HG03280 (cell line): Measurements from ENCODE around the gene FAM217B.
A peak's percentile ranks its signal among the peaks of the same experiment; 100 is the strongest.

ENCODE experiments used
- ATAC-seq: cut with Tn5 transposase; IDR thresholded peaks from one replicate; pipeline ENCODE4 v1.9.1; 2021; ENCODE audit warnings: mild to moderate bottlenecking, moderate library complexity; ENCODE audit not compliant: unreplicated experiment

FAM217B gene, protein sequence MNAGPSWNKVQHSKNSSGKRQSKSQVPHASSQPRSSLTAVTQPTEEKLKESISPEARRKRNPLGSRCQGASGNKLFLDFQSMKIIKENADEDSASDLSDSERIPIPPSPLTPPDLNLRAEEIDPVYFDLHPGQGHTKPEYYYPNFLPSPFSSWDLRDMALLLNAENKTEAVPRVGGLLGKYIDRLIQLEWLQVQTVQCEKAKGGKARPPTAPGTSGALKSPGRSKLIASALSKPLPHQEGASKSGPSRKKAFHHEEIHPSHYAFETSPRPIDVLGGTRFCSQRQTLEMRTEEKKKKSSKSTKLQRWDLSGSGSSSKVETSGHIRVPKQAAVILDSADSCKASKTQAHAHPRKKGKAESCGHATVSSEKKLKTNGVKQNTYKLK

DNA sequence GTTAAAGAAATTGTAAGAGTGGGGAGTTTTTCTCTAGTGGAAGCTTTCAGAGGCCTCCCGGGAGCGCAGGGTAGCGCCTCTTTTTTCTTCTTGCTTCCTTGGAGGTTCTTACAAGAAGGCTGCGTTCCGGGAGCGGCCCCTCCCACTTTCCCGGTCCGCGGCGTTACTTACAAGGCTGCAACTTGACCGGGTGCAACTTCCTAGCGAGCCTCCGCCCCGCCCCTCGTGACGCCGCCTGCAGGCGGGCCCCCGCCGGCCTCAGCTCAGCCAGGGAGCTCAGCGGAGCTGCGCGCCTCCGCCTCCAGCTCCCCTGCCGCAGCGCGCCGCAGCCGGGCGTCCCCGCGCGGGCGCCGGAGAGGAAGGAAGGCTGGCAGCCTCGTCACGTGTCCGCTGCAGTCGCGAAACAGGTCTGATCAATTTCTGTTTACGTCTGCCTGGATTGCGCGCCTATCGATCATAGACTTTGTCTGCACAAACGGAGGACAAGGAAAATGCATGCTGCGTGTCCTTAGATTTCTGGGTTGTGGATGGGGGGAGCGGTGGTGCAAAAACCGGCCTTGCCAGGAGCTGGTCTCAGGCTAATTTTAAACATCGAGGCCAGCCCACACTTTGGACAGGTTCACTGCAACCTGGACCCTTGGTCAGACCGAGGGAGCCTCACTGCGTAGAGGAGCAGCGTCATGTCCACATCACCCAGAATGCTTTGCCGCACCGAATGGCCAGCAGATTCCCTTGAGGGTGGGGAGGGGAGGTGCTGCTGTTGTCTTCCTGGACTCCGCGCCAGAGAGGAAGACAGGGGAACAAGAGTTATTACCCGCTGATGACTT, at the start of gene FAM217B, which contains the start of gene PPP1R3D:
FAM217B (plus strand) TSS at position 261 of the 827 bp plus-strand sequence. CDS start 3,555 bp downstream, outside the sequence.
PPP1R3D (minus strand) TSS at position 177 of the 827 bp plus-strand sequence. CDS start 374 bp downstream, outside the sequence.
- peak; percentile 93 for ATAC-seq

DNA sequence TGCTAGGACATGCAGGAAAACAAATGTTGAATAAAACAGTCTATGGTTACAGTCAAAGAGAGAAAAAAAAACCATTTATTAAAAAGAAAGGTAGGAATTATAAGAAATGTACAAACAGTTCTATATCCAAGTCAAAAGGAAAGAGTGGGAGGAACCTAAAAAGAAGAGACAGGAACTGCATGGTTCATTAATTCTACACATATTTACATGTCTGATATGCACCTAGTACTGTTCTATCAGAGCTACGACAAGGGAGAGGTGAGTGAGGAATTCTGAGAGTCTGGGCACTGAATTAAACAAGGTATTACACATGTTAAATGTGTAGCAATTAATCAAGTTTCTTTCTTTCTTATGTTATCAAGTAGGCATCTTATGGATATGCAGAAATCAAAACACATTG, 48.6 kb upstream of the FAM217B start:
- ATAC-seq: no peak

DNA sequence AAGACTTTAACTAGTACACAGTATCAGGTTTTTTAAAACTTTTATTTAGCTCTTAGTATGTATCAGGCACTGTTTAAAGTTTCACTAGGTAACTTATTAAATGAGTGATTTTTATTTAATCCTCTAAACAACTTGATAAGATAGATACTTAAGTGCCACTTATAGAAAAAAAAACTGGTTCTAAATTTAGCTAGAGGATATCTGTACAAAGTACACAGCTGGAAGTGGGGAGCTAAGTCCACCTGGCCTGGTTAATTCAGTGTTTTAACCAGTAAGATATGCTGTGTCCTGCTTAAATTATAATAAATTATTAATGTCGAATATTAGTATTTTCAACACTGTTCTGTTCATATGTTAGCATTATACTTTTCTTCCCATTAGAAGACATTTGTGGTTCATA, 44.3 kb upstream of the FAM217B start:
- no peak for ATAC-seq

DNA sequence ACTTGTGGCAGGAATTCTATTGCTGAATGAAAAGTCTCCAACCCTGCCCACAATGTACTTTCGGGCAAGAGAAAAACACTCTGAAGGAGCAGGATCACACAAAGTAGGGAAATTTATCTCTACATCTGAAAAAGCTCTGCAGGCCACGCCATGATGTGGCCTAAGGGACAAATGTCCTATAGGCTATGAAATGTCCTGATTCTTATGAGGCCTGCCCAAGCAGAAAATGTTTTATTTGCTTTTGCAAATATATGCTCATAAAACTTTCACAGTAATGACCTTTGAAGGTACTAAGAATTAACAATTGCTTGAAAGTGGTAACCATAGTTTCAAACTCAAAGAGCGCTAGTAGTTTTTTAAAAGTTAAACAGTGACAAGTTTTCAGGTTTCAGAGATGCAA, 37.7 kb upstream of the FAM217B start:
- ATAC-seq: no peak

DNA sequence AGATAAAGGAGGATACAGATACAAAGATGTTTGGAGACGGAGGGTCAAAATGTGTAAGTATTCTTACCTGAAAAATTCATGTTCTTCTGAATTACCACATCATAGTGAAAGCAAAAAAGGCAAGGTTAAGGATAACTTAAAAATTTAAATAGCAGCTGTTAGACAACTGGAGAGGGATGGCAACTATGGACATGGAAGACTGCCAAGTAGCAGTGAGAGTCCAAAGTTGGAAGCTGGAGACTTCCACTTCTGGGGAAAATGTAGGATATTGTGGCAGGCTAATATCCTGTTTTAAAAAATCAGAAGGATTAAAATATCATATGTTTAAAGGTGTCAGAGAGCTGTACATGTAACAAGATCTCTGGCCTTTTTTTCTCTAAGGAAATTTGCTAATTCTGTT, 36.6 kb upstream of the FAM217B start:
- ATAC-seq: no peak

DNA sequence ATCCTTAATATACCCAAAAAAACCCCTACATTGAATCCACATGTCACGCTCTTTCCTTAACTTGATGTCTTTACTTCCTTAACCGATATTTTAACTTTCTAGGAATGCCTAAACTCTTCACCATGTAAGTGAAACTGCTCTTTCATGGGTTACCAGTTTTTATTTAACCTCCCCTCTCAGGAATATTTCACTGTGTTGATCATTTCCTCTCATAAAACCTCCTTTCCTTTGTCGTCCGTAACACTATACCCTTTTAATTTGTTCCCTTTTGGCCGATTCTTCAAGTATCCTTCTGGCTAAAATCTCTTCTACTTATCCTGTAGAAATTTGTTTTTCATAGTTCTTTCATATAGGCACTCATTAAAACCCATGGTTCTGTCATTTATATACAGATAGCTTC, 31.3 kb upstream of the FAM217B start:
- no peak for ATAC-seq

DNA sequence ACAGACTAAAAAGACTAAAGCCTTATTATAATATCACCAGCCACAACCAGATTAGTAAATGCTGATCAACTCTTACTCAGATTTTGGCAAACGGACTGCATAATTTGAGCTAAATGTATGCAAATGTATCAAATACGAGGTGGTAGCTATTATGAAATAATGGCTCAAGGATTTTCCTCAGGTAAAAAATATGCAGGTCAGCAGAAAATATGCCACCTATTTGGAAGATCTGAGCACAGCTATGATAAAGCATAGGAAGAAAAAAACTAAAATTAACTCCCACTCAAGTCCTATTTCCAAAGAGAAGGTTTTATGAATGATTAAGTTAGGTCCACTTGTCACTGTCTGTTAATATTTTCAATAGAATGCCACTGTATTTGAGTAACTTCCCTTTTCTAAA, 29.1 kb upstream of the FAM217B start:
- ATAC-seq: no peak

DNA sequence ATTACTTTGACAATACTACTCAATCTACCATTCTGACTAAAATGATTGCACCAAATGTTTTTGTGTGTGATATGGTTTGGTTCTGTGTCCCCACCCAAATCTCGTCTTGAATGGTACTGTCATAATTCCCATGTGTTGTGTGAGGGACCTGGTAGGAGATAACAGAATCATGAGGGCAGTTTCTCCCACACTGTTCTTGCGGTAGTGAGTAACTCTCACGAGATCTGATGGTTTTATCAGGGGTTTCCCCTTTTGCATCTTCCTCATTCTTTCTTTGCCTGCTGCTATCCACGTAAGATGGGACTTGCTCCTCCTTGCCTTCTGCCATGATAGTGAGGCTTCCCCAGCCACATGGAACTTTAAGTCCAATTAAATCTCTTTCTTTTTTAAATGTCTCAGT, 27.6 kb upstream of the FAM217B start:
- ATAC-seq: no peak

DNA sequence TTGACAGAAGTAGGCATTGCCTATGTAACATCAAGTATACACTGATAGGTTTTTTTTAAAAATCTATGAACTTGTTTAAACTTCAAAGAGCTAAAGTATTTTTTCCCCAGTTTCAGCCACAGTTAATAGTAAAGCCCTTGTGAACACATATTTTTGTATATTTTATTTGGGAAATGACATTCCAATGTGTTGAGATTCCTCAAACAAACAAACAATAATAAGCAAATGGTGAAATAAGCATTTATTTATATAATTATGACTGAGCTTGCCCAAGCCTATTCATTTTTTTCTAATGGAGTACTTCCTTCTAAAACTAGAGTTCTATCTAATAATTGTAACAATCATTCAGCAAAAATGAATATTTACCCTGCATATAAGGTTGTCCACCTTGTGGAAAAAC, 19.2 kb upstream of the FAM217B start:
- no peak for ATAC-seq

DNA sequence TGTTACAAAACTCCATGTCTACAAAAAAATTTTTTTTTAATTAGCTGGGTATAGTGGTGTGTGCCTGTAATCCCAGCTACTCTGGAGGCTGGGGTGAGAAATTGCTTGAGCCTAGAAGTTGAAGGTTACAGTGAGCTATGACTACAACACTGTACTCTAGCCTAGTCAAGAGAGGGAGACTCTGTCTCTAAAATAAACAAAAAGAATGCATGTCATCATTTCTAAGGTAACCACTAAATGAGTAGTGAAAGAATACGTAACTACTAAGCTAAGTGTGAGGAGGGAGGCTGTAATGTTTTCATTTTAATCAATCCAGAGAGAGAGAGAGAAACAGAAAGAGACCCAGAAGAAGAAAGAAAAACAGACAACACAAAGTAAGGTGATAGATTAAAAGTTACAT, 16.7 kb upstream of the FAM217B start:
- no peak for ATAC-seq

DNA sequence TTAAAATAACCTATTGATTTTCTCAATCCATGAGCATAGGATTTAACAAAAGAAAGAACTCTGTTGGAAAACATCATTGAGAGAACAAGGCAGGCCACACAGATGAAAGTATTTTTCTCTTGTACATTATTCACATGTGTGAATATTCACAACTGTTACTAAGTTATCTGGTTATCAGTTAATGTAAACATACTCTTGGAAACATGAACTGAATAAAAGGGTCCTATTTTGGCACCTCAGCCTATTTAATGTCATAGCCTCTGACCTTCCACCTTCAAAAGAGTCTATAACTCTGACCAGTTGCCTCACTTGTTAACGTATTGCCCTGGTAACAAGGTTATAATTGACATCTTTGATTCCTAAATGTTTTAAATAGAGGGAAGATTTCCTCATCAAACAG, 14.8 kb upstream of the FAM217B start:
- ATAC-seq: no peak

DNA sequence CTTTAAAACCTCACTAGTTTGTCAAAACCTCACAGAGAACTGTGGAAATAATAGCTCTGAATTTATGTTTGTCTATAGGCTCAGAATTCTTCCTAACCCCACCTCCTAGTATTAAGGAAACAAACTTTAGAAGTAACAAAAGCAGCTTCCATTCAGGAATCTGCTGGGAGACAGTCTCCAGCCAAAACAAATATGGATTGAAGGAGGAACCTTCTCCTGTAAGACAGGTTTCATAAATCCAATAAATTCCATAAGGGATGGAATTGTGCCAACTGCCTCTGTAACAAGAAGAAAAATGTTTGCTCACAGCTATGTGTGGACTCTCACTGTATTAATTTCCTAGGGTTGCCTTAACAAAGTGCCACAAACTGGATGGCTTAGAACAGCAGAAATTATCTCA, 14.3 kb upstream of the FAM217B start:
- ATAC-seq: no peak

DNA sequence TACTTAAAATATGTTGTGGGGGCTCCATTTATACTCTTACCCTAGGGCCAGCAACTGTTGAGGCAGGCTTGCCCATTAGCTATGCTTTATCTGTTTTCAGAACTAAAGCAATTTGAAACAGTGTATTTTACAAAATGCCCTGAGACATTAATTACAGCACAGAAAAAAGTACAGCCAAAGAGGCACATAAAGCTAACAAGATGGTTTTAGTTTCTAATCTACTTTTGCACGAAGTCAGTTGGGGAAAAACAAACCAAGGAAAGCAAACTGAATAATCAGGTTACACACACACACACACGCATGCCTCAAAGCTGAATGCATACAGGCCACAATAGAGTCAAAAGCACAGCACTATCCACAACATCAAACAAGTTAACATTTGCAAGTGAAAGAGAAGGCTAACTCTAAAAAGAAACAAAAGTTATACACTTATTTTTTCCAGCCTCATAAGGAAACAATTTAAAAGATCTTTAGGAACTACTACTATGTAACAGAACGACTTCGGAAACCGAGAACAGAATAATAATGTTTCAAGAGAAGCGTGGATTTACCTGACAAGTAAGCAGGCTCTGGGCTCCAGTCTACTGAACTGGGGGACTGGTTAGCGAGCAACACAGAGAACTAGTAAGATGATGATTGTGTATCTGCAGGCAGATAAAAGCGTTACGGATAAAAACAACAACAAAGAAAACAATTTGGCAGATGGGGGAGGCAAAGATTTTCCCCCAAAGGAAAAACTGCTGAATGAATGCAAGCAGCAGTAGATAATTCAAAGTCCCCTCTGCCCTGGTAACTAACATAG, 8.5 kb upstream of the FAM217B start:
- ATAC-seq: no peak

DNA sequence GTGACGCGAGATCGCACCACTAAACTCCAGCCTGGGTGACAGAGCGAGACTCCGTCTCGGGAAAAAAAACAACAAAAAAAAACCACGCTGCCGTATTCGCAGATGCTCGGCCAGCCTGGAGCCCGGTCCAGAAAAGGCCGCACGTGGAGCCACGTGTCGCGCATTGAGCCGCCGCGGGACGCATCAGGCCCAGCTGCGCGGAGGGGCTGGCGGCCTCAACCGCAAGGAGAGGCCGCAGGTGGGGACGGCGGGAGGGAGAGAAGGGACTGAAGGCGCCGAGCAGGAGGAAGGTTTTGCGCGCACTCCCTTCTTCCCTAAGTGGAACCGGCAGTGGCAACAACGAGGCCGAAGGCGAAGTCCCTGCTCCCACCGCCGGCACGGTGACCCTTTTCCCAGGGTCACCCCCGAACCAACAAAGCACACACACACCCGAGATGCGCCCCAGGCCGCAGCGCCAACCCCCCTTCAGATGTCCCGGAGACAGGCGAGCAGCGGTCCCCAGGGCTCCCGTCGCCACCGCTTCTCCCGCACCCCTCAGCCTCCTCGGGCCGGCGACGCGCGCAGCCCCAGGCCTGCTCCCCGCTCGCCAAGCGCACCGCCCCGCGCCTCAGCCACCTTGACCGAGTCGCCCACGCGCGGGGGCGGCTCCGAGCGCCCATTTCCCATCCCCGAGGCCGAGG, 7.4 kb upstream of the FAM217B start:
- ATAC-seq: no peak

DNA sequence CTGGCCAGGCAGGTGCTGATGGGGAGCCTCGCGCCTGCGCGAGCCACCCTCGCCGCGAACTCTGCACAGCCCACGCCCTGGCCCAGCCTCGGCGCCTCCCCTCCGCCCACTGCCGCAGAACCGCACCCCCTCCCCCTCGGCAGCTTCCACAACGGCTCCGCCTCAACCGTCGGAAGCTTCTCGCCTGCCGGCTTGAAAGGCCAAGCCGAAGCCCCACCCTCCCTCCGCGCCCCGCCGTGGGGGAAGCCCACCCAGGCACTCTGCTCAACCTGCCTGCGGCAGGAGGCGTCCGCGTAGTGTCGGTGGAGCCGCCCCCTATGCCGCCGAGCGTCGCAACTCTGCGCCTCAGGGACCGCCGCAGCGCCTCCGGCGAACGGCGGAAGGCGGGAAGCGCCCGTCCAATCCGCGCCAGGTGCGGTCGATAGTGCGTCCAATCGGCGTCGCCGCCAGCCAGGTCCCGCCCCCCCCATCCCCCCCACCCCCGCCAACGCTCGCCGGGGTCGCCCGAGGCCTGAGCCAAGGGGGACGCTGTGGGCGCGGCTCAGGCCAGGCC, 6.8 kb upstream of the FAM217B start, which contains the start of gene SYCP2:
SYCP2 (minus strand) TSS at position 342 of the 553 bp plus-strand sequence. CDS start 11,224 bp downstream, outside the sequence.
- ATAC-seq: peak; percentile 6

DNA sequence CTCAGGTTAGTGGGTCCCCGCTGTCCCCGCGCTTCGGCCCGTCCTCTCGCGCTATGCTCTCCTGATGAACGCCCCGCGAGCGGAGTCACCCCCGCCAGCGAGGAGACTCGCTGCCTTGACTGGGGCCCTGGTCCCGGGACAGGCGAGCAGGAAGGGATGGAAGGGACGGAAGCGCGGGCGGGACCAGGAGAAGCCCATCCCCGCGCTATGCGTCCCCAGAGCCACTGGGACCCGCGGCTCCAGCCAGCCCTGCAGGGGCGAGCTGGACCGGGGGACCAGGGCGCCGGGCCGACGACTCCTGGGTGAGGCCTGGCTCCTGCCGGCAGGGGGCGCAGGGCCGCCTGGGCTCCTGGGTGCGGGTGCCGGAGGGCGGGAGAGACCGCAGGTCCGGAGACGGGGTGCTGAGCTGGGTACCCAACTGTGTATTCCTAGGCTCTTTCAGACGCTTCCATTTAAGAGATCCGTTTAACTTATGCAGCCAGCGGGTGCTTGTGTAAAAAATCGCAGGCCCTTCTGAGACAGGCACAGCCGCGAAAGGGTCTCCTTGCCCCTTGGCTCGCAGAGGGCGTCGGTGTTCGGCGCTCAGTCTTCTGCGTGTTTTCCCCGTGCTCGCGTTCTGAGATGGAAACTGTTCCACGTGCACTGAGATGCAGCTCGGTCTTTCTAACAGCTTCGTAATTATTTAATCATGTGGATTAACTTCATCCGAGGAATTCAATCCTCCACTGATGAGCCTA, 6.2 kb upstream of the FAM217B start:
- ATAC-seq: peak; percentile 86

DNA sequence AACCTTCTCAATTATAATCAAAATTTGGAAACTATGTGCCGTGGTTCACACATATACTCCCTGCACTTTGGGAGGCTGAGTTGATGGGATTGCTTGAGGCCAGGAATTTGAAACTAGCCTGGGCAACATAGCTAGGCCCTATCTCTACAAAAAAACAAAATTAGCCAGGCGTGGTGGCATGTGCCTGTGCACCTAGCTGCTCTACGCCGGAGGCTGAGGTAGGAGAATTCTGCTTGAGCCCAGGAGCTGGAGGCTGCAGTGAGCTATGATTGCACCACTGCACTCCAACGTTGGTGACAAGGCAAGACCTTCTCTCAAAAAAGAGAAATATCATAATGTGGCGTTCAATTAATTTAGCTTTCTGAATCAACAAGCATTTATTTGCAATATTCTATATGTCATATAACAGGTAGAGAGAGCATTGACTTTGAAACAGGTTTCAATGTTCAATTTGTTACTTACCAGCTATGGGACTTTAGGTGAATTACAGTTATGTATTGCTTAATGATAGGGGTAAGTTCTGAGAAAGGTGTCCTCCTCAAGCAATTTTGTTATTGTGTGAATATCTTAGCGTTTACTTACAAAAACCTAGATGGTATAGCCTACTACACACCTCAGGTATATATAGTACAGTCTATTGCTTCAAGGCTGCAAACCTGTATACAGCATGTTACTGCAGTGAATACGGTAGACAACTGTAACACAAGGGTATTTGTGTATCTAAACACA, 4.6 kb upstream of the FAM217B start:
- no peak for ATAC-seq

DNA sequence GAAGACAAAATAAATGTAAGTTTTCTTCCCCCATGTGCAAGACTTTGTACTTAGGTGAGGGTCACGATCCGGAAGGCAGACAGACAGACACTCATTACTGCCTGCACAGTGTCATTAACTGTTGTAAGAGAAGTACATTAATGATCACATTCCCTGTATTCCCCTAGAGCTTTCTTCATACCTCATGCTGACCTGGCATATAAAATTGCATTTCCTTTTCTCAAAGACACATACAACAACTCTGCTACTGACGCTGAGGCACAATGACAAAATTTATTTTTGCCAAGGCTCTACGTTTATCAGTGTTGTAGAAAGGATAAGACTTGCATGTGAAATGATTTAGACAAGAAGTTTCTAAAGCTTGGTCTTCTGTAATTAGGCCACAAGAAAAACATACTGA, 3.8 kb upstream of the FAM217B start:
- no peak for ATAC-seq

DNA sequence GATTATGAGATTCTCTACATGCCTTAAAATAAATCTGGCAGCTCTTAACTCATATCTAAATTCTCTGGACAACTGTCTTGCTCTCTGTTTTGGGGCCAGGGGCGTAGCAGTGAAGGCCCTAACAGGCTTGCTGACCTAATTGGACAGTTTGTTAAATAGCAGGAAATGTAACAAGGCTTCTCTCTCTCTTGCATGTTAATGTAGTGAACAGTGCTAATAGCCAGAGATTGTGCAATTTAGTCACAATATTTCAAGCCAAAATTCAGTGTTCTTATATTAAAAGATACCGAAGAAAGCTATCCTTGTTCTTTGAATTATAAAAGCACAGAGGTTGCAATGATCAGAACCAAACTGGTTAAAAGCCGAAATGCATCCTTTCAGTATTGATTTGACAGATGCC, 3.0 kb upstream of the FAM217B start:
- ATAC-seq: no peak
